HCT116 (cell line): ENCODE results near the gene ITPR1.

Source experiments
- CBX3 ChIP-seq: IDR thresholded peaks from 2 replicates; pipeline ENCODE4 v1.6.1; 2012; ENCODE audit warnings: low read depth
- CTCF ChIP-seq, 3 experiments: fragments of 200-600 bp in 1 of 3; sonication (generic) in 1 of 3; IDR thresholded peaks in 2 of 3; conservative IDR thresholded peaks in 1 of 3; 2 replicates each; pipeline ENCODE4 v1.5.1; 2012 to 2017; ENCODE audit warnings: low read depth in 2 of 3, low read length in 2 of 3, antibody characterized with exemption in 1 of 3, borderline replicate concordance in 1 of 3, control low read depth in 1 of 3, mild to moderate bottlenecking in 1 of 3, mixed read lengths in 1 of 3, mixed run types in 1 of 3, moderate library complexity in 1 of 3; ENCODE audit not compliant: insufficient read depth in 1 of 3
- EGR1 ChIP-seq: IDR thresholded peaks from 2 replicates; pipeline ENCODE4 v1.6.1; 2012; ENCODE audit warnings: low read depth
- EZH2 ChIP-seq: fragments of 200-600 bp; sonication (generic); IDR thresholded peaks from 2 replicates; pipeline ENCODE4 v1.6.1; 2017; ENCODE audit warnings: antibody characterized with exemption, mixed run types
- EZH2phosphoT487 ChIP-seq: fragments of 200-600 bp; IDR thresholded peaks from 2 replicates; pipeline ENCODE4 v1.6.1; 2018; ENCODE audit warnings: antibody characterized with exemption, borderline replicate concordance
- FOSL1 ChIP-seq: IDR thresholded peaks from 2 replicates; pipeline ENCODE4 v1.6.1; 2012; ENCODE audit warnings: low read depth
- MAX ChIP-seq: IDR thresholded peaks from 2 replicates; pipeline ENCODE4 v1.6.1; 2012
- POLR2A ChIP-seq: IDR thresholded peaks from 2 replicates; pipeline ENCODE4 v1.7.0; 2011; ENCODE audit warnings: borderline replicate concordance; ENCODE audit not compliant: insufficient read depth, insufficient read length; ENCODE audit errors: extremely low read depth
- POLR2AphosphoS5 ChIP-seq: IDR thresholded peaks from 2 replicates; pipeline ENCODE4 v1.6.1; 2011; ENCODE audit warnings: mild to moderate bottlenecking, low read depth, low read length, moderate library complexity
- SP1 ChIP-seq: IDR thresholded peaks from 2 replicates; pipeline ENCODE4 v1.6.1; 2012; ENCODE audit warnings: low read depth
- YY1 ChIP-seq: IDR thresholded peaks from 2 replicates; pipeline ENCODE4 v1.6.1; 2011; ENCODE audit warnings: low read length, low read depth, moderate library complexity, mild to moderate bottlenecking; ENCODE audit not compliant: insufficient replicate concordance; ENCODE audit errors: extremely low read depth
- ZFX ChIP-seq: fragments of 450-650 bp; IDR thresholded peaks from 2 replicates; pipeline ENCODE4 v1.6.1; 2017

GRCh38 chr3:4472766-4473165 lies 20.4 kb upstream of the ITPR1 start:
- no peak for TF ChIP-seq CTCF (IDR thresholded peaks at IDR 0.05 in 2 of 3, conservative IDR thresholded peaks at IDR 0.05 in 1 of 3; ENCODE audit: borderline replicate concordance in 1 of 3, insufficient read depth in 1 of 3, low read depth in 2 of 3, low read length in 2 of 3)
- no peak for TF ChIP-seq POLR2A
- TF ChIP-seq SP1 = no peak
- no peak for TF ChIP-seq YY1
- no peak for TF ChIP-seq EZH2
- no peak for TF ChIP-seq MAX
- no peak for TF ChIP-seq EGR1
- no peak for TF ChIP-seq EZH2phosphoT487
- no peak for TF ChIP-seq CBX3
- TF ChIP-seq FOSL1 = no peak
- TF ChIP-seq POLR2AphosphoS5 = no peak
- no peak for TF ChIP-seq ZFX
